ENCODE results near the gene RGS21. TPM values are rescaled to one million over a fixed set of nuclear protein-coding genes. Genes with fewer than 3 reads are reported as not detected.

The RGS21 gene
- polyA plus RNA-seq, 1 of the 3 experiments (the other 2 are of a cell fraction): not detected

DNA sequence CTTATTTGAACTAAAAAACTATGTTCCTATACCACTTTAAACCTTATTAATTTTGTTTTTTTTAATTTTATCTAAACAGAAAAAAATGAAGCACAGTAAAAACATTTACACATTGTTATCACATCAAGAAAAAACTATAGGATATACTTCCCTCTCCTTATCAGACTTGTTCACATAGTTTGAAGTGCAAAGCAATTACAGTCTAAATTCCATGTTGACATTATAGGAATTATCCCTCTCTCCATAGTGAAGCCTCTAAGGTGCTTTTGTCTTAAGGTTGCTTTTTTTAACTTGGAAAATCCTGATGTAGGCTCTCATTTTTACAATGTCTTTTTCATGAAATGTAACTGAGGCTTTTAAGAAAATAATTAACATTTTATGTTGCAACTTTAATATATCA is 85.8 kb downstream of the RGS21 start:
- H3K4me2 ChIP-seq: no peak overlapping the region
- POLR2A ChIA-PET: no interaction called here
- no peaks in the 10 kb centered on the region for H3F3A ChIP-seq (replicated peaks; ENCODE audit: insufficient read depth)

More for the DNA sequence above, 85.8 kb downstream of the RGS21 start:
- no peaks in the 10 kb centered on the region for H3K9me3 ChIP-seq
- no peak overlapping the region for H2AFZ ChIP-seq (ENCODE audit: low read depth)
- no peak overlapping the region for H3K9ac ChIP-seq
- TF ChIP-seq GATA2 (CRISPR knock-in tag; IDR thresholded peaks at IDR 0.05) (no peak), SIN3A (IDR thresholded peaks at IDR 0.05; ENCODE audit: borderline replicate concordance, low read depth, low read length) (no peak), JUND (IDR thresholded peaks at IDR 0.05) (no peak), CHD2 (IDR thresholded peaks at IDR 0.05; ENCODE audit: low read length, partially characterized antibody) (no peak), MEF2A (IDR thresholded peaks at IDR 0.05; ENCODE audit: borderline replicate concordance, low read depth) (no peak), FOXJ3 (CRISPR knock-in tag; IDR thresholded peaks at IDR 0.05) (no peak), YY1 (IDR thresholded peaks at IDR 0.05; ENCODE audit: low read depth) (no peak), TAF1 (IDR thresholded peaks at IDR 0.05; ENCODE audit: borderline replicate concordance, low read depth, low read length) (no peak), RCOR1 (IDR thresholded peaks at IDR 0.05; ENCODE audit: low read length) (no peak), FOSL2 (IDR thresholded peaks at IDR 0.05; ENCODE audit: borderline replicate concordance, low read depth) (no peak), RFX5 (IDR thresholded peaks at IDR 0.05; ENCODE audit: low read length) (no peak), TEAD4 (IDR thresholded peaks at IDR 0.05; ENCODE audit: borderline replicate concordance, insufficient read depth) (no peak), ELF1 (IDR thresholded peaks at IDR 0.05) (no peak), EZH2phosphoT487 (IDR thresholded peaks at IDR 0.05; ENCODE audit: borderline replicate concordance, low read depth) (no peak), FOXM1 (IDR thresholded peaks at IDR 0.05; ENCODE audit: low read depth) (no peak)
- TF ChIP-seq, protein P1, sequence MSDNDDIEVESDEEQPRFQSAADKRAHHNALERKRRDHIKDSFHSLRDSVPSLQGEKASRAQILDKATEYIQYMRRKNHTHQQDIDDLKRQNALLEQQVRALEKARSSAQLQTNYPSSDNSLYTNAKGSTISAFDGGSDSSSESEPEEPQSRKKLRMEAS (IDR thresholded peaks at IDR 0.05; ENCODE audit: low read depth): no peak
- TF ChIP-seq, protein P2, sequence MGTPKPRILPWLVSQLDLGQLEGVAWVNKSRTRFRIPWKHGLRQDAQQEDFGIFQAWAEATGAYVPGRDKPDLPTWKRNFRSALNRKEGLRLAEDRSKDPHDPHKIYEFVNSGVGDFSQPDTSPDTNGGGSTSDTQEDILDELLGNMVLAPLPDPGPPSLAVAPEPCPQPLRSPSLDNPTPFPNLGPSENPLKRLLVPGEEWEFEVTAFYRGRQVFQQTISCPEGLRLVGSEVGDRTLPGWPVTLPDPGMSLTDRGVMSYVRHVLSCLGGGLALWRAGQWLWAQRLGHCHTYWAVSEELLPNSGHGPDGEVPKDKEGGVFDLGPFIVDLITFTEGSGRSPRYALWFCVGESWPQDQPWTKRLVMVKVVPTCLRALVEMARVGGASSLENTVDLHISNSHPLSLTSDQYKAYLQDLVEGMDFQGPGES (IDR thresholded peaks at IDR 0.05; ENCODE audit: low read depth, low read length): no peak
- TF ChIP-seq, protein P3, sequence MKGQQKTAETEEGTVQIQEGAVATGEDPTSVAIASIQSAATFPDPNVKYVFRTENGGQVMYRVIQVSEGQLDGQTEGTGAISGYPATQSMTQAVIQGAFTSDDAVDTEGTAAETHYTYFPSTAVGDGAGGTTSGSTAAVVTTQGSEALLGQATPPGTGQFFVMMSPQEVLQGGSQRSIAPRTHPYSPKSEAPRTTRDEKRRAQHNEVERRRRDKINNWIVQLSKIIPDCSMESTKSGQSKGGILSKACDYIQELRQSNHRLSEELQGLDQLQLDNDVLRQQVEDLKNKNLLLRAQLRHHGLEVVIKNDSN (IDR thresholded peaks at IDR 0.05; ENCODE audit: borderline replicate concordance, low read depth): no peak
- TF ChIP-seq, protein P4, sequence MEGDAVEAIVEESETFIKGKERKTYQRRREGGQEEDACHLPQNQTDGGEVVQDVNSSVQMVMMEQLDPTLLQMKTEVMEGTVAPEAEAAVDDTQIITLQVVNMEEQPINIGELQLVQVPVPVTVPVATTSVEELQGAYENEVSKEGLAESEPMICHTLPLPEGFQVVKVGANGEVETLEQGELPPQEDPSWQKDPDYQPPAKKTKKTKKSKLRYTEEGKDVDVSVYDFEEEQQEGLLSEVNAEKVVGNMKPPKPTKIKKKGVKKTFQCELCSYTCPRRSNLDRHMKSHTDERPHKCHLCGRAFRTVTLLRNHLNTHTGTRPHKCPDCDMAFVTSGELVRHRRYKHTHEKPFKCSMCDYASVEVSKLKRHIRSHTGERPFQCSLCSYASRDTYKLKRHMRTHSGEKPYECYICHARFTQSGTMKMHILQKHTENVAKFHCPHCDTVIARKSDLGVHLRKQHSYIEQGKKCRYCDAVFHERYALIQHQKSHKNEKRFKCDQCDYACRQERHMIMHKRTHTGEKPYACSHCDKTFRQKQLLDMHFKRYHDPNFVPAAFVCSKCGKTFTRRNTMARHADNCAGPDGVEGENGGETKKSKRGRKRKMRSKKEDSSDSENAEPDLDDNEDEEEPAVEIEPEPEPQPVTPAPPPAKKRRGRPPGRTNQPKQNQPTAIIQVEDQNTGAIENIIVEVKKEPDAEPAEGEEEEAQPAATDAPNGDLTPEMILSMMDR (IDR thresholded peaks at IDR 0.05): no peak
- TF ChIP-seq, protein P5, sequence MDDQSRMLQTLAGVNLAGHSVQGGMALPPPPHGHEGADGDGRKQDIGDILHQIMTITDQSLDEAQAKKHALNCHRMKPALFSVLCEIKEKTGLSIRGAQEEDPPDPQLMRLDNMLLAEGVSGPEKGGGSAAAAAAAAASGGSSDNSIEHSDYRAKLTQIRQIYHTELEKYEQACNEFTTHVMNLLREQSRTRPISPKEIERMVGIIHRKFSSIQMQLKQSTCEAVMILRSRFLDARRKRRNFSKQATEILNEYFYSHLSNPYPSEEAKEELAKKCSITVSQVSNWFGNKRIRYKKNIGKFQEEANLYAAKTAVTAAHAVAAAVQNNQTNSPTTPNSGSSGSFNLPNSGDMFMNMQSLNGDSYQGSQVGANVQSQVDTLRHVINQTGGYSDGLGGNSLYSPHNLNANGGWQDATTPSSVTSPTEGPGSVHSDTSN (IDR thresholded peaks at IDR 0.05): no peak
- no peaks in the 10 kb centered on the region for H3K9me2 ChIP-seq
- H3K4me3 ChIP-seq (ENCODE audit: low read depth in 2 of 2, low read length in 1 of 2): no peak overlapping the region
- H3K27ac ChIP-seq (ENCODE audit: low read depth in 2 of 2, low read length in 1 of 2): no peak overlapping the region
- CTCF ChIA-PET: no interaction called here
- no peaks in the 10 kb centered on the region for H3K27me3 ChIP-seq (ENCODE audit: insufficient read depth)
- no peaks in the 10 kb centered on the region for H3K36me3 ChIP-seq (replicated peaks in 1 of 2; ENCODE audit: control insufficient read depth in 1 of 2, insufficient read depth in 2 of 2, low read length in 1 of 2)
- peaks cover 0 to 5% of the 10 kb centered on the region in 2 experiments; a peak in 2 of 4 replicates for H3K4me1 ChIP-seq (ENCODE audit: control insufficient read depth in 1 of 2, insufficient read depth in 2 of 2, low read depth in 1 of 2, low read length in 1 of 2)
- no peak for DNase-seq
- no peaks in the 10 kb centered on the region for H4K20me1 ChIP-seq (ENCODE audit: insufficient read depth)
- H3K79me2 ChIP-seq (ENCODE audit: insufficient read depth): no peaks in the 10 kb centered on the region

All from SK-N-SH (cell line).